PC-9 (cell line): Measurements from ENCODE around the gene PLK2.

Experiments used
- EZH2 ChIP-seq: fragments of 200-600 bp; sonication (generic); IDR thresholded peaks from 2 replicates; pipeline ENCODE4 v1.8.0; 2017; ENCODE audit warnings: antibody characterized with exemption, low read depth
- TF ChIP-seq, protein P1 (sequence below): fragments of 200-600 bp; sonication (generic); conservative IDR thresholded peaks from 2 replicates; pipeline ENCODE4 v1.6.1; 2017; ENCODE audit warnings: mixed run types, antibody characterized with exemption, mild to moderate bottlenecking, moderate library complexity

DNA sequence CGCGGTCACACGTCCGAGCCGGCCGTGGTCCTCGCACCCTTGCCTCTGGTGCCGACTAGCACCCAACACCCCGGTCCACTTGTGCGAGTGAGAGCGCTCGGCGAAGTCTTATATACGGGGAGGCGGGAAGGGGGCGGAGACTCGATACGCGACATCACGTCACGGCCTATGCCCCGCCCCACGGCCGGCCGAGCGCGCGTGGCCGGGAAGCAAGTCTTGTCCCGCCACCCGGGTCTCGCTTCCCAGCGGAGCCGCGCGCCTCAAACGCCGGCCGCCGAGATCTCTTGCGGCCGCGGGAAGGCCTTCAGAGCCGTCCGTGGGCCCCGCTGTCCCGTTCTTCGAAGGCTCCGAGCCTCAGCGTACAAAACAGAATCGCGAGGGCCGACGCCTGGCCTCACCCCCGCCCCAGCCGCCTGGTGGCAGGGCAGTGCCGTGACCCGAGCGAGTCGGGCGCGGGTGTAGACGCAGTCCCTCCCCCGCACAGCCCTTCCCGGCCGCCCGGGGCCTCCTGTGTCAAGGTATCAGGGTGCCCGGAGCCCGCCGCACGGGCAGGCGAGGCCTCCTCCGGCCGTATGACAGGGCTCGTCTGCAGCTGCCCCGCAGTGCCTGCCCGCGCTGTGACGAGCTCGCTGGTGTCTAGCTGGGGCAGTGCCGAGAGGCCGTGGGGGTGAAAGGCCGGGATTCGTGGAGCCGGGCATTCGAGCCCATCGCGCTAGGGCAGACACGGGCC is at the start of gene PLK2:
- TF ChIP-seq, protein P1, sequence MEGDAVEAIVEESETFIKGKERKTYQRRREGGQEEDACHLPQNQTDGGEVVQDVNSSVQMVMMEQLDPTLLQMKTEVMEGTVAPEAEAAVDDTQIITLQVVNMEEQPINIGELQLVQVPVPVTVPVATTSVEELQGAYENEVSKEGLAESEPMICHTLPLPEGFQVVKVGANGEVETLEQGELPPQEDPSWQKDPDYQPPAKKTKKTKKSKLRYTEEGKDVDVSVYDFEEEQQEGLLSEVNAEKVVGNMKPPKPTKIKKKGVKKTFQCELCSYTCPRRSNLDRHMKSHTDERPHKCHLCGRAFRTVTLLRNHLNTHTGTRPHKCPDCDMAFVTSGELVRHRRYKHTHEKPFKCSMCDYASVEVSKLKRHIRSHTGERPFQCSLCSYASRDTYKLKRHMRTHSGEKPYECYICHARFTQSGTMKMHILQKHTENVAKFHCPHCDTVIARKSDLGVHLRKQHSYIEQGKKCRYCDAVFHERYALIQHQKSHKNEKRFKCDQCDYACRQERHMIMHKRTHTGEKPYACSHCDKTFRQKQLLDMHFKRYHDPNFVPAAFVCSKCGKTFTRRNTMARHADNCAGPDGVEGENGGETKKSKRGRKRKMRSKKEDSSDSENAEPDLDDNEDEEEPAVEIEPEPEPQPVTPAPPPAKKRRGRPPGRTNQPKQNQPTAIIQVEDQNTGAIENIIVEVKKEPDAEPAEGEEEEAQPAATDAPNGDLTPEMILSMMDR: no peak
- TF ChIP-seq EZH2: no peak
